IMR-90 (cell line): ENCODE measurements around the gene DICER1. TPM values are rescaled to one million over a fixed set of nuclear protein-coding genes. Genes with fewer than 3 reads are reported as not detected.

Experiments
- ATAC-seq: fragments of 200-7000 bp; cut with Tn5 transposase; 2 replicates; pipeline ENCODE4 v1.9.1; 2020; ENCODE audit warnings: low read depth, mild to moderate bottlenecking, moderate library complexity
- BruUV-seq: library from RNA; stranded (reverse); fragments of 400-500 nt; replicated peaks from 2 replicates; lab custom pipeline; 2021; lab: Mats Ljungman, UMichigan
- CTCF ChIA-PET: fragments of 300-600 bp; formaldehyde crosslinking; extraction: SDS; loops from one replicate; lab custom pipeline; 2021; ENCODE audit warnings: antibody characterized with exemption; lab: Yijun Ruan, JAX
- POLR2A ChIA-PET: fragments of 300-600 bp; sonication (Branson Sonifier 250); formaldehyde crosslinking; loops from one replicate; lab custom pipeline; 2022; ENCODE audit warnings: antibody characterized with exemption; ENCODE audit not compliant: unreplicated experiment; lab: Charles Lee
- DNase-seq: peaks from one replicate; pipeline ENCODE4 v3.0.0; 2013
- H2AFZ ChIP-seq: replicated peaks from 2 replicates; pipeline ENCODE3; 2013; ENCODE audit warnings: low read length, mild to moderate bottlenecking; ENCODE audit not compliant: poor library complexity
- H2AK5ac ChIP-seq: 2 replicates; pipeline ENCODE4 v1.6.1; 2013; ENCODE audit warnings: low read depth, low read length, inconsistent platforms
- H2AK9ac ChIP-seq: replicated peaks from 2 replicates; pipeline ENCODE3; 2013; ENCODE audit warnings: mild to moderate bottlenecking, low read depth, low read length, moderate library complexity; ENCODE audit not compliant: poor library complexity
- H2BK120ac ChIP-seq: 2 replicates; pipeline ENCODE4 v1.6.1; 2013; ENCODE audit warnings: low read depth, low read length, inconsistent platforms
- H2BK15ac ChIP-seq: 3 replicates; pipeline ENCODE4 v1.6.1; 2013; ENCODE audit warnings: low read depth, low read length, inconsistent platforms
- H2BK20ac ChIP-seq: 2 replicates; pipeline ENCODE4 v1.6.1; 2013; ENCODE audit warnings: low read depth, mild to moderate bottlenecking, inconsistent platforms, low read length, moderate library complexity
- H2BK5ac ChIP-seq: 2 replicates; pipeline ENCODE4 v1.6.1; 2013; ENCODE audit warnings: mild to moderate bottlenecking, low read depth, low read length, inconsistent platforms; ENCODE audit not compliant: poor library complexity, severe bottlenecking
- H3K14ac ChIP-seq: replicated peaks from 2 replicates; pipeline ENCODE4 v1.6.1; 2013; ENCODE audit warnings: low read depth, low read length, inconsistent platforms
- H3K18ac ChIP-seq: 2 replicates; pipeline ENCODE4 v1.6.1; 2013; ENCODE audit warnings: low read depth, low read length, control low read depth
- H3K23ac ChIP-seq: 2 replicates; pipeline ENCODE4 v1.6.1; 2013; ENCODE audit warnings: low read depth, low read length, inconsistent platforms
- H3K27ac ChIP-seq: 2 replicates; pipeline ENCODE4 v1.5.1; 2013; ENCODE audit warnings: mild to moderate bottlenecking, control low read depth, low read length; ENCODE audit not compliant: insufficient read depth
- H3K27me3 ChIP-seq: 2 replicates; pipeline ENCODE4 v1.6.1; 2013; ENCODE audit warnings: low read length; ENCODE audit not compliant: control insufficient read depth, insufficient read depth
- H3K36me3 ChIP-seq: 2 replicates; pipeline ENCODE4 v1.6.1; 2013; ENCODE audit warnings: low read length, mixed read lengths; ENCODE audit not compliant: control insufficient read depth, insufficient read depth
- H3K4ac ChIP-seq: 2 replicates; pipeline ENCODE4 v1.6.1; 2013; ENCODE audit warnings: low read depth, low read length, inconsistent platforms
- H3K4me1 ChIP-seq: 2 replicates; pipeline ENCODE4 v1.6.1; 2013; ENCODE audit warnings: low read length, mixed read lengths; ENCODE audit not compliant: control insufficient read depth, insufficient read depth
- H3K4me2 ChIP-seq: 2 replicates; pipeline ENCODE4 v1.6.1; 2013; ENCODE audit warnings: low read depth, mild to moderate bottlenecking, control low read depth, low read length, moderate library complexity
- H3K4me3 ChIP-seq: 2 replicates; pipeline ENCODE4 v1.5.1; 2013; ENCODE audit warnings: low read depth, mild to moderate bottlenecking, control low read depth, low read length, moderate library complexity; ENCODE audit not compliant: insufficient read depth
- H3K56ac ChIP-seq: 2 replicates; pipeline ENCODE4 v1.6.1; 2013; ENCODE audit warnings: low read length, inconsistent platforms; ENCODE audit not compliant: insufficient read depth; ENCODE audit errors: extremely low read depth
- H3K79me1 ChIP-seq, 2 experiments: 2 replicates each; pipeline ENCODE4 v1.6.1; 2013; ENCODE audit warnings: low read length in 2 of 2, inconsistent platforms in 1 of 2, low read depth in 1 of 2
- H3K9ac ChIP-seq: 2 replicates; pipeline ENCODE4 v1.6.1; 2013; ENCODE audit warnings: low read depth, low read length, control low read depth
- H3K9me1 ChIP-seq: 2 replicates; pipeline ENCODE4 v1.6.1; 2013; ENCODE audit warnings: low read length, inconsistent platforms; ENCODE audit not compliant: insufficient read depth
- H3K9me3 ChIP-seq: 2 replicates; pipeline ENCODE4 v1.6.1; 2013; ENCODE audit warnings: low read length; ENCODE audit not compliant: control insufficient read depth, insufficient read depth
- H4K20me1 ChIP-seq: 2 replicates; pipeline ENCODE4 v1.6.1; 2013; ENCODE audit warnings: low read length, inconsistent platforms; ENCODE audit not compliant: insufficient read depth
- H4K5ac ChIP-seq: 2 replicates; pipeline ENCODE4 v1.6.1; 2013; ENCODE audit warnings: mild to moderate bottlenecking, low read depth, low read length, control low read depth
- H4K8ac ChIP-seq, 2 experiments: 2 replicates each; pipeline ENCODE4 v1.6.1; 2013; ENCODE audit warnings: low read depth in 2 of 2, low read length in 2 of 2, control low read depth in 1 of 2, inconsistent platforms in 1 of 2
- H4K91ac ChIP-seq: 2 replicates; pipeline ENCODE4 v1.6.1; 2013; ENCODE audit warnings: low read depth, low read length, inconsistent platforms; ENCODE audit not compliant: insufficient read depth
- CHD1 ChIP-seq: IDR thresholded peaks from 2 replicates; pipeline ENCODE4 v1.6.1; 2012; ENCODE audit warnings: low read depth, low read length, improper control_type of control experiment
- MAZ ChIP-seq: IDR thresholded peaks from 2 replicates; pipeline ENCODE4 v1.6.1; 2012; ENCODE audit warnings: low read depth, mild to moderate bottlenecking, low read length, improper control_type of control experiment, moderate library complexity, borderline replicate concordance
- NFE2L2 ChIP-seq: fragments of 150-350 bp; IDR thresholded peaks from 2 replicates; pipeline ENCODE4 v1.6.1; 2016; ENCODE audit warnings: low read depth, mild to moderate bottlenecking, low read length
- POLR2A ChIP-seq: IDR thresholded peaks from 2 replicates; pipeline ENCODE4 v1.6.1; 2012; ENCODE audit warnings: mild to moderate bottlenecking, low read depth, low read length
- RAD21 ChIP-seq: IDR thresholded peaks from 2 replicates; pipeline ENCODE4 v1.6.1; 2012; ENCODE audit warnings: low read length, improper control_type of control experiment
- RFX5 ChIP-seq: IDR thresholded peaks from 2 replicates; pipeline ENCODE4 v1.8.0; 2012; ENCODE audit warnings: low read depth, mild to moderate bottlenecking, low read length, moderate library complexity
- WGBS, 2 experiments: methylation state at CpG; one replicate each; pipeline versions ENCODE4 v1.1.5 to v1.1.7; 2013; ENCODE audit warnings: missing lambda C conversion rate in 2 of 2; ENCODE audit not compliant: insufficient read length in 1 of 2; ENCODE audit errors: extremely low coverage in 2 of 2; 5-methylcytosine and 5-hydroxymethylcytosine counted together
- dilution Hi-C: fragments of 300-500 bp; cut with HindIII; formaldehyde crosslinking; loops from one replicate; pipeline ENCODE4 v1.14.3; 2018; ENCODE audit warnings: low sequenced_read_pairs; ENCODE audit not compliant: unreplicated experiment
- in situ Hi-C: fragments of 300-500 bp; cut with MboI; formaldehyde crosslinking; loops from 3 replicates; pipeline ENCODE4 v1.14.3; 2019; ENCODE audit warnings: low sequenced_read_pairs, inconsistent platforms, mixed read lengths
- intact Hi-C: fragments of 100-400 bp; cut with micrococcal nuclease; formaldehyde crosslinking; loops from 2 replicates; pipeline ENCODE4 v1.10.0; 2022
- polyA plus RNA-seq, 3 experiments: library from polyadenylated mRNA; depleted of rRNA; stranded (reverse); fragments of >200 nt; gene quantifications; 2 replicates each; pipeline ENCODE4 v1.2.3, GENCODE V29; 2012; ENCODE audit warnings: low replicate concordance in 1 of 3
- total RNA-seq: library from RNA; depleted of rRNA; stranded (reverse); fragments of >200 nt; gene quantifications from 2 replicates; pipeline ENCODE4 v1.2.3, GENCODE V29; 2012

DICER1 gene
- total and polyA plus RNA-seq, 2 of the 4 experiments (the other 2 are of a cell fraction), result 9.7 to 49.5 TPM

DNA sequence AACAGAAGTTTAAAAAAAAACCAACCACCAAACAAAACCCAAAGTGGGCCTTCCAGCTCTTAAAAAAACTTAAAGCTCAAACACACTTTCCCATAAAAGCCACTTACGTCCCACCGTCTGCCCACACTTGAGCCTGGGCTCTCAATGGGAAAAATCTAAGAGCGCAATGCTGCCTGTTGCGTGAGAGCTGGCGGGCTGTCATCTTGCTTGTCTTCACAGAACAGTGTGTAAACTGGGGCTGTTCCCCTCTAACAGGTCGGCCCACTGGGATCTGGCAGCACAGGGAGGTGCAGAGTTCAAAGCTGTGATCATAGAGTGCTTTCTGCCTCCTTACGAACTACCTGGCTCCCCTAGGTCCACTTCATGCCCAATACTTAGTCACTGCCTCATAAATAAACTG is 80.0 kb downstream of the DICER1 start:
- Histone ChIP-seq H3K9me1 (no peaks in the 10 kb centered on the region; the same call in 1 of the 2 replicates), H2AK9ac (no peak overlapping the region), H2AK5ac (no peak overlapping the region), H4K8ac (no peak overlapping the region), H3K56ac (no peak overlapping the region), H3K4ac (no peak overlapping the region), H3K14ac (no peak overlapping the region), H3K18ac (no peak overlapping the region), H2BK15ac (no peak overlapping the region), H4K5ac (no peak overlapping the region), H3K27me3 (peaks cover 5% of the 10 kb centered on the region), H3K79me1 (no peaks in the 10 kb centered on the region), H2BK20ac (no peak overlapping the region), H3K9me3 (peaks cover 2% of the 10 kb centered on the region; the same call in 1 of the 2 replicates), H4K20me1 (no peaks in the 10 kb centered on the region), H3K36me3 (no peaks in the 10 kb centered on the region), H3K4me1 (peaks cover 5% of the 10 kb centered on the region; the same call in 1 of the 2 replicates), H2BK5ac (no peak overlapping the region), H3K4me2 (no peak overlapping the region), H2AFZ (no peak overlapping the region), H3K4me3 (no peak overlapping the region), H2BK120ac (no peak overlapping the region), H3K9ac (no peak overlapping the region), H3K27ac (no peak overlapping the region), H4K91ac (no peak overlapping the region), H3K23ac (no peak overlapping the region)
- CTCF ChIA-PET, result no interaction called here
- intact Hi-C loops (no loop called here), in situ Hi-C loops (no loop called here), dilution Hi-C loops (no loop called here)
- DNase-seq (no peak), ATAC-seq (peak; percentile 11; the same call in 1 of the 2 replicates)
- POLR2A ChIA-PET, result no interaction called here
- TF ChIP-seq CHD1 (no peak), RFX5 (no peak), RAD21 (no peak), MAZ (no peak), POLR2A (no peak), NFE2L2 (no peak)
- BruUV-seq, result no TSS peak
- 83% methylated on average over 1 of the region's 7 CpGs; no CpG with 5 or more reads in 1 of the 2 experiments for WGBS, 2 experiments
